PC-3 (cell line): ENCODE measurements around the gene NME7. TPM values are rescaled to one million over a fixed set of nuclear protein-coding genes. Genes with fewer than 3 reads are reported as not detected.

Source experiments
- ATAC-seq: fragments of 200-7000 bp; cut with Tn5 transposase; 2 replicates; pipeline ENCODE4 v1.9.1; 2020; ENCODE audit warnings: mild to moderate bottlenecking, moderate library complexity
- BruUV-seq: library from RNA; stranded (reverse); fragments of 400-500 nt; replicated peaks from 2 replicates; lab custom pipeline; 2021; lab: Mats Ljungman, UMichigan
- CTCF ChIA-PET: fragments of 300-600 bp; sonication (Branson Sonifier 250); formaldehyde crosslinking; loops from one replicate; lab custom pipeline; 2022; ENCODE audit warnings: antibody characterized with exemption; lab: Charles Lee
- POLR2A ChIA-PET: fragments of 300-600 bp; sonication (Branson Sonifier 250); formaldehyde crosslinking; loops from one replicate; lab custom pipeline; 2022; ENCODE audit warnings: antibody characterized with exemption; ENCODE audit not compliant: unreplicated experiment; lab: Charles Lee
- DNase-seq: peaks from one replicate; pipeline ENCODE4 v3.0.0-alpha.2; 2015
- H2AFZ ChIP-seq: fragments of 300-600 bp; sonication (generic); 2 replicates; pipeline ENCODE4 v1.6.0; 2016; ENCODE audit warnings: antibody characterized with exemption, low read length
- H3F3A ChIP-seq: fragments of 300-600 bp; sonication (generic); one replicate; pipeline ENCODE4 v1.6.0; 2017; ENCODE audit warnings: antibody characterized with exemption, low read length, control low read depth, mild to moderate bottlenecking; ENCODE audit not compliant: unreplicated experiment
- H3K27ac ChIP-seq: fragments of 300-600 bp; sonication (generic); 2 replicates; pipeline ENCODE4 v1.5.1; 2016; ENCODE audit warnings: mild to moderate bottlenecking, low read length
- H3K27me3 ChIP-seq: fragments of 300-600 bp; sonication (generic); 2 replicates; pipeline ENCODE4 v1.6.1; 2016; ENCODE audit warnings: low read length, mixed read lengths
- H3K36me3 ChIP-seq: fragments of 300-600 bp; sonication (generic); 2 replicates; pipeline ENCODE4 v1.6.1; 2016; ENCODE audit warnings: low read depth, mixed run types, low read length, mixed read lengths
- H3K4me1 ChIP-seq: fragments of 300-600 bp; sonication (generic); 2 replicates; pipeline ENCODE4 v1.5.1; 2016; ENCODE audit warnings: low read length; ENCODE audit not compliant: insufficient read depth
- H3K4me2 ChIP-seq: fragments of 300-600 bp; sonication (generic); 2 replicates; pipeline ENCODE4 v1.6.0; 2016; ENCODE audit warnings: low read length
- H3K4me3 ChIP-seq: fragments of 300-600 bp; sonication (generic); 2 replicates; pipeline ENCODE4 v1.5.1; 2016; ENCODE audit warnings: mild to moderate bottlenecking, low read length, mixed read lengths
- H3K79me2 ChIP-seq: fragments of 300-600 bp; sonication (generic); 2 replicates; pipeline ENCODE4 v1.6.1; 2017; ENCODE audit warnings: low read length, mixed read lengths
- H3K9ac ChIP-seq: fragments of 300-600 bp; sonication (generic); 2 replicates; pipeline ENCODE4 v1.6.0; 2016; ENCODE audit warnings: mild to moderate bottlenecking, low read length
- H3K9me2 ChIP-seq: fragments of 300-600 bp; sonication (generic); replicated peaks from 2 replicates; pipeline ENCODE4 v1.6.1; 2016; ENCODE audit warnings: mixed run types, low read length, mixed read lengths
- H3K9me3 ChIP-seq: fragments of 300-600 bp; sonication (generic); 2 replicates; pipeline ENCODE4 v1.6.1; 2016; ENCODE audit warnings: low read length, mixed read lengths
- H4K20me1 ChIP-seq: fragments of 300-600 bp; sonication (generic); 2 replicates; pipeline ENCODE4 v1.6.1; 2016; ENCODE audit warnings: low read length, mixed read lengths
- EZH2 ChIP-seq: fragments of 300-600 bp; sonication (generic); IDR thresholded peaks from one replicate; pipeline ENCODE4 v1.6.1; 2017; ENCODE audit warnings: antibody characterized with exemption, mild to moderate bottlenecking, low read length; ENCODE audit not compliant: unreplicated experiment
- EZH2phosphoT487 ChIP-seq: fragments of 300-600 bp; sonication (generic); IDR thresholded peaks from 2 replicates; pipeline ENCODE4 v1.6.1; 2018; ENCODE audit warnings: mild to moderate bottlenecking, antibody characterized with exemption, low read length, borderline replicate concordance
- intact Hi-C: fragments of 100-400 bp; cut with micrococcal nuclease; formaldehyde crosslinking; loops from 2 replicates; pipeline ENCODE4 v1.9.0; 2023
- total RNA-seq: library from RNA; depleted of rRNA; stranded (reverse); fragments of >200 nt; gene quantifications from 2 replicates; pipeline ENCODE4 v1.2.3, GENCODE V29; 2014
- TF ChIP-seq, protein P1 (sequence below): fragments of 300-600 bp; sonication (generic); conservative IDR thresholded peaks from 2 replicates; pipeline ENCODE4 v1.5.1; 2017; ENCODE audit warnings: antibody characterized with exemption, low read depth, mild to moderate bottlenecking, low read length

NME7 gene
- total RNA-seq, 1 experiment from 2014 or later: 18.9 TPM

DNA sequence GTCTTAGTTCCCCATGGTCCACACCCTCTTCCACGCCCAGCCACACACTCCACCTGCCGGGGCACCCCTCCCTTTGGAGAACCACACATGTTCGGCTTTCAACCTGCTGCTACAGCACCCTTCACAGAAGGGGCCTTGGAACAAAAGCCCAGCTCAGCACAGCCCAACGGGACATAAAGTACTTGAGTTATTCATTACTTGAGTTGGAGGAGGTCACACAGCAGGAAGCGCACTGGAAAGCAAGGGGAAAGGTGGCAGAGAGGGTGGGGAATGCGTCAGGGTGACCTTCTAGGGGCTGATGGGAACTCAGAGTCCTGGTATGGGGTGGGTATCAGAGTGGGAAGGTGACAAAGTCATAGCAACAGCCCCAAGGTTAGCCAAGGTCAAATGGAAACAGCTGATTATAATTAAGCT lies 264.1 kb downstream of the NME7 start:
- Histone ChIP-seq H3K4me1 (peaks cover 29% of the 10 kb centered on the region), H3K9ac (no peak overlapping the region), H3K27me3 (no peaks in the 10 kb centered on the region), H3K9me3 (no peaks in the 10 kb centered on the region), H3K4me3 (no peak overlapping the region), H3K9me2 (no peaks in the 10 kb centered on the region), H3F3A (no peaks in the 10 kb centered on the region), H3K27ac (no peak overlapping the region), H3K79me2 (peaks cover 20% of the 10 kb centered on the region), H3K36me3 (no peaks in the 10 kb centered on the region), H3K4me2 (no peak overlapping the region), H4K20me1 (peaks cover 7% of the 10 kb centered on the region; the same call in 1 of the 2 replicates), H2AFZ (no peak overlapping the region)
- TF ChIP-seq, protein P1, sequence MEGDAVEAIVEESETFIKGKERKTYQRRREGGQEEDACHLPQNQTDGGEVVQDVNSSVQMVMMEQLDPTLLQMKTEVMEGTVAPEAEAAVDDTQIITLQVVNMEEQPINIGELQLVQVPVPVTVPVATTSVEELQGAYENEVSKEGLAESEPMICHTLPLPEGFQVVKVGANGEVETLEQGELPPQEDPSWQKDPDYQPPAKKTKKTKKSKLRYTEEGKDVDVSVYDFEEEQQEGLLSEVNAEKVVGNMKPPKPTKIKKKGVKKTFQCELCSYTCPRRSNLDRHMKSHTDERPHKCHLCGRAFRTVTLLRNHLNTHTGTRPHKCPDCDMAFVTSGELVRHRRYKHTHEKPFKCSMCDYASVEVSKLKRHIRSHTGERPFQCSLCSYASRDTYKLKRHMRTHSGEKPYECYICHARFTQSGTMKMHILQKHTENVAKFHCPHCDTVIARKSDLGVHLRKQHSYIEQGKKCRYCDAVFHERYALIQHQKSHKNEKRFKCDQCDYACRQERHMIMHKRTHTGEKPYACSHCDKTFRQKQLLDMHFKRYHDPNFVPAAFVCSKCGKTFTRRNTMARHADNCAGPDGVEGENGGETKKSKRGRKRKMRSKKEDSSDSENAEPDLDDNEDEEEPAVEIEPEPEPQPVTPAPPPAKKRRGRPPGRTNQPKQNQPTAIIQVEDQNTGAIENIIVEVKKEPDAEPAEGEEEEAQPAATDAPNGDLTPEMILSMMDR: no peak
- TF ChIP-seq EZH2 (no peak), EZH2phosphoT487 (no peak)
- no TSS peak for BruUV-seq
- CTCF ChIA-PET: no interaction called here
- DNase-seq: no peak
- ATAC-seq: no peak
- intact Hi-C loops: loop anchor here (10.0 kb wide), 1 partner anchor 759 kb away; no protein-coding TSS in a partner anchor
- POLR2A ChIA-PET: no interaction called here

DNA sequence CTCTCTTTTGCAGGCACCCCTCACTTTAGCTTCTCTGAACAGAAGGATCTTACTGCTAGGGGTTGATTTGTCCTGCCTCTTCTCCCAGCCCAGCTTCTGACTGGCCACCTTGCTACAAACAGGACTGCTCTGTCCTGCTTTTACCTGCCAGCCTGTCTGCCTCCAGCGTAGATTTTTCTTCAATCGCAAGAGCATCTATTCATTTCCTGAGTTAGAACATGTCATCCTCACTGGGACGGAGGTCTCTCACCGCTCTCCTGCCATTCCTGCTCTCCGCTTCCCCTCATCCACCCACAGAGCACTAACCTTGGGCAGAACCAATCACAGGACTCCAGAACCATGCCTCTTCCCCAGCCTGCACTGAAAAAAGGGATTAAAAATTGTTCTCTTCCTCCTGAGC lies 264.6 kb downstream of the NME7 start:
- H3K27ac ChIP-seq: no peak overlapping the region
- peak overlapping the region; percentile 49 for H2AFZ ChIP-seq
- peak overlapping the region; percentile 32 for H3K4me2 ChIP-seq
- intact Hi-C loops: loop anchor here (10.0 kb wide), 1 partner anchor 758 kb away; no protein-coding TSS in a partner anchor
- peaks cover 27% of the 10 kb centered on the region for H3K4me1 ChIP-seq
- DNase-seq (no peak), ATAC-seq (no peak)
- TF ChIP-seq, protein P1: no peak
- no peak for TF ChIP-seq EZH2phosphoT487
- TF ChIP-seq EZH2: no peak
- H3K27me3 ChIP-seq: no peaks in the 10 kb centered on the region
- peaks cover 15% of the 10 kb centered on the region for H3K79me2 ChIP-seq
- no peaks in the 10 kb centered on the region for H3K9me3 ChIP-seq
- ChIA-PET POLR2A (no interaction called here), CTCF (no interaction called here)
- H3F3A ChIP-seq: no peaks in the 10 kb centered on the region
- no peaks in the 10 kb centered on the region for H3K36me3 ChIP-seq
- H3K9me2 ChIP-seq: no peaks in the 10 kb centered on the region
- no TSS peak for BruUV-seq
- peaks cover 7% of the 10 kb centered on the region; the same call in 1 of the 2 replicates for H4K20me1 ChIP-seq
- H3K9ac ChIP-seq: no peak overlapping the region
- no peak overlapping the region for H3K4me3 ChIP-seq

DNA sequence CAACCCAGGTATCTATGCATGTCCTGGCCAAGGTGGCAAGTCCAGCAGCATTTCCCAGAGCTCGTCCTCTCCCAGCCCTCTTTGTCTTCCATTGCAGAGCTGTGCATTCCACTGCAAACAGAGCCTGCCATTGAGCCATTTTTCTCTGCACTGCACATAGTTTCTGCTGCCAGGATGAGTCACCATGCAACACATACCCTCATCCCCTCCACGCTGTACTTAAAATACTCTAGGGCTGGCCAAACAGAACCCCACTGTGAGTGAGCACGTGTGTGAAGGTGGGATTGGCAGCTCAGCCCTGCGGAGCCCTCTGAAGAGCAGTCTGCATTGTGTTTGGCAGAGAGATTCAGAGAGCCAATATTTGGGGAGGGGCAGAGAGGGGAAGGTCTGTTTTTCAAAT lies 265.0 kb downstream of the NME7 start:
- H2AFZ ChIP-seq: peak overlapping the region; percentile 49
- H3K4me3 ChIP-seq: no peak overlapping the region
- H3K9me2 ChIP-seq: no peaks in the 10 kb centered on the region
- peak; percentile 83 for DNase-seq
- H3K27me3 ChIP-seq: no peaks in the 10 kb centered on the region
- H3K79me2 ChIP-seq: peaks cover 11% of the 10 kb centered on the region
- peak; percentile 7 for ATAC-seq
- H3K9ac ChIP-seq: no peak overlapping the region
- no peaks in the 10 kb centered on the region for H3K9me3 ChIP-seq
- peak overlapping the region; percentile 32 for H3K4me2 ChIP-seq
- no peaks in the 10 kb centered on the region for H3K36me3 ChIP-seq
- peaks cover 7% of the 10 kb centered on the region; the same call in 1 of the 2 replicates for H4K20me1 ChIP-seq
- TF ChIP-seq, protein P1: no peak
- TF ChIP-seq EZH2phosphoT487 (no peak), EZH2 (no peak)
- intact Hi-C loops: loop anchor here (10.0 kb wide), 1 partner anchor 758 kb away; no protein-coding TSS in a partner anchor
- no peak overlapping the region; the same call in 1 of the 2 replicates for H3K27ac ChIP-seq
- H3F3A ChIP-seq: no peaks in the 10 kb centered on the region
- H3K4me1 ChIP-seq: peaks cover 27% of the 10 kb centered on the region
- ChIA-PET CTCF (no interaction called here), POLR2A (no interaction called here)
- BruUV-seq: no TSS peak
